ENCODE results near the gene ZNF440.
A peak's percentile ranks its signal among the peaks of the same experiment; 100 is the strongest.
"Not testable (repeated sequence)": the region's sequence is repeated elsewhere in the genome, so short reads cannot be mapped to it uniquely, and the experiment has no call there.

ZNF440 gene

DNA sequence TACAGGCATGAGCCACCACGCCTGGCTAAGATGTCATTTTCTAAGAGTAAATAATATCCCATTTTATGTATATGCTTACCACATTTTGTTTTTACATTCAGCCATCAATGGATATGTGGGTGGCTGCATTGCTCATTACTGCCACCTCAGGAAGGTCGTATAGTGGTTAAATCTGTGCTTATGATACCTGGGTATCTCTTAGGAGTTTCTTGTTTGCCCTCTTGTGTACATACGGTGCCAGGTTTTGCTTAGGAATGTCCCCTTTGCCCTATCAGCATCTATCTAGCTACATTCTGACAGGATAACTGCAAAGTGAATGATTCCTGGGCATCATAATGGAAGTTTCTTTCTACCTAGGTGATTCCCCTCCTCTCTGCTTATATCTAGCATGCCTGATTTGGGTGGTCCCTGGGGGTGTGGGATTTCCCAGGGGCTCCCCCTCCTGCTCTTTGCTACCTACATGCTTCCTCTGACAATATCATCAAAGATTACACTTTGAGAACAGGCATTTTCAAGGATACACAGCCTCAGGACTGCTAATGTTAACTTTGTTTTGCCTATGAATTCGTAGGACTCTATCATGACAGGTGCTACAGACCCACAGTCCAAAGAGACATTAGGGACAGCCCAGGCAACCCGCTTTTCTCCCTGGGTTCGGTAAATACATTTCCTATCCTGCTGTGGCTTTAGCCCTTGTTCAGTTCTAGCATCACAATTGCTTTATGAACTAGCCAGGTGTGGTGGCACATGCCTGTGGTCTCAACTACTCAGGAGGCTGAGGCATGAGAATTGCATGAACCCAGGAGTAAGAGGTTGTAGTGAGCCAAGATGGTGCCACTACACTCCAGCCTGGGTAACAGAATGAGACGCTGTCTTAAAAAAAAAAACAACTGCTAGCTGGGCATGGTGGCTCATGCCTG lies 15.1 kb downstream of the ZNF440 start:
- DNase-seq (ENCODE audit: low read depth in 4 of 4, low spot score in 1 of 4), result not testable (repeated sequence)

DNA sequence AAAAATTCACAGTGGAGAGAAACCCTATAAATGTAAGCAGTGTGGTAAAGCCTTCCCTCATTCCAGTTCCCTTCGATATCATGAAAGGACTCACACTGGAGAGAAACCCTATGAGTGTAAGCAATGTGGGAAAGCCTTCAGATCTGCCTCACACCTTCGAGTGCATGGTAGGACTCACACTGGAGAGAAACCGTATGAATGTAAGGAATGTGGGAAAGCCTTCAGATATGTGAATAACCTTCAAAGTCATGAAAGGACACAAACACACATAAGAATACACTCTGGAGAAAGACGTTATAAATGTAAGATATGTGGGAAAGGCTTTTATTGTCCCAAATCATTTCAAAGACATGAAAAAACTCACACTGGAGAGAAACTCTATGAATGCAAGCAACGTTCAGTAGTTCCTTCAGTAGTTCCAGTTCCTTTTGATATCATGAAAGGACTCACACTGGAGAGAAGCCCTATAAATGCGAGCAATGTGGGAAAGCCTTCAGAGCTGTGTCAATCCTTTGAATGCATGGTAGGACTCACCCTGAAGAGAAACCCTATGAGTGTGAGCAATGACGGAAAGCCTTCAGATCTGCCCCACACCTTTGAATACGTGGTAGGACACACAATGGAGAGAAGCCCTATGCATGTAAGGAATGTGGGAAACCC lies 18.3 kb downstream of the ZNF440 start:
- no peak for DNase-seq (ENCODE audit: low read depth in 4 of 4, low spot score in 1 of 4)

DNA sequence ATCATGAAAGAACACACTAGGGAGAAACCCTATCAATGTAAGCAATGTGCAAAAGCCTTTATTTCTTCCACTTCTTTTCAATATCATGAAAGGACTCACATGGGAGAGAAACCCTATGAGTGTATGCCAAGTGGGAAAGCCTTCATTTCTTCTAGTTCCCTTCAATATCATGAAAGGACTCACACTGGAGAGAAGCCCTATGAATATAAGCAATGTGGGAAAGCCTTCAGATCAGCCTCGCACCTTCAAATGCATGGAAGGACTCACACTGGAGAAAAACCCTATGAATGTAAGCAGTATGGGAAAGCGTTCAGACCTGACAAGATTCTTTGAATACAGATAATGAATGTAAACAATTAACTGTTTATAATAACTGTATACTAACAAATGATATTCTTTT lies 19.5 kb downstream of the ZNF440 start:
- no peak for DNase-seq (ENCODE audit: low read depth in 4 of 4, low spot score in 1 of 4)

DNA sequence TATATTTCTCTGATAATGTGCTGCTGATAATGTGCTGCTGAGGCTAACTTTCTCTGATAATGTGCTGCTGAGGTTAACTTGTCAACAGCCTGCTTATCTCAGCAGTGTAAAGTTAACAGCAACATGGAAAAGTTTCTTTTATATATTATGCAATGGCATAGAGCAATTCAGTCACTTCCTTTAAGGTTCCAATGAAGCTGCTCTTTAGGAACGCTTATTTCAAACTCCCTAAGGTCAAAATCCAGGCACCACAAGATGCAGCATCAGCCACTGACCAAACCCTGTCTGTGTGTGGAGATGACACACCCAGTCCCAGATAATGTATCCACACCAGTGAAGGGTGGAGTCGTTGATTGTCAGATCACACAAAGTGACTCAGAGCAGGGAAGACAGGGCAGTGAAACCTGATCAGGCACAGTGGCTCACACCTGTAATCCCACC lies 21.6 kb downstream of the ZNF440 start:
- DNase-seq (ENCODE audit: low read depth in 4 of 4, low spot score in 1 of 4), result not testable (repeated sequence)

DNA sequence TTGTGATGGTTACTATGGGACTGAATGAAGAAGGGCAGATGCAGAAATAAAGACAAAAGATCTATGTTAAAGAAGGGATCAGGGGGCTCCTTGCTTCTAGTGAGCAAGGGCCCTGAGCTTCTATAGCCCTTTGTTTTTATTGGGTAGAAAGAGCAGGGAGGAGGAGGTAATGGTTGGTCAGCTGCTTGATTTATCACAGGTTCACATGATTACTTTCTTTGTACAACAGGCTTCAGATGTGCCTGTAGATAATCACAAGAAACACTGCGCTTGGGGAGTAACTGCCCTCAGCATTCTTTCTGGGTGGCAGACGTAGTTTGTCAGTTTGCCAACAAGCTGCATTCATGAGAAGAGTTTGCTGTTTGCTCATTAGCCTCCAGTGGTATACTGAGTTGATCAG lies 29.6 kb downstream of the ZNF440 start:
- DNase-seq (ENCODE audit: low read depth in 4 of 4, low spot score in 1 of 4), result no peak

DNA sequence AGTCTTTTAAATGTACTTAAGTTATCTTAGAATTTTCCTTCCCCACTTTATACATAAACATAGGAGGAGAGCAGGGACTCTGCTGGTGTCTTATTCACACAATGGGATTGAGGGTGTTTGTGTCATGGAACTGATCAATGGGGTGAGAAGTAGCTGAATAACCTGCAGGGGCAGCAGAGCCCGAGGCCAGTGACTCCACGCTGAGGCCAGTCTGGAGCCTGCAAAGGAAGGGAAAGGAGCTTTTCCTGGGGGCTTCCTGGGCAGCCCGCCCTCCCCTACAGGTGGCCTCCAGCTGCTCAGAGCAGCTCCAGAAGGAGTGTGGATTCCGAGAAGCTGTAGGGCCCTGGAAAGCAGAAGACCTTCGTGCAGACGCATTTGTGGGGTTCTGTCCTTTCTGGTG lies 33.5 kb downstream of the ZNF440 start:
- not testable (repeated sequence) for DNase-seq (ENCODE audit: low read depth in 4 of 4, low spot score in 1 of 4)

DNA sequence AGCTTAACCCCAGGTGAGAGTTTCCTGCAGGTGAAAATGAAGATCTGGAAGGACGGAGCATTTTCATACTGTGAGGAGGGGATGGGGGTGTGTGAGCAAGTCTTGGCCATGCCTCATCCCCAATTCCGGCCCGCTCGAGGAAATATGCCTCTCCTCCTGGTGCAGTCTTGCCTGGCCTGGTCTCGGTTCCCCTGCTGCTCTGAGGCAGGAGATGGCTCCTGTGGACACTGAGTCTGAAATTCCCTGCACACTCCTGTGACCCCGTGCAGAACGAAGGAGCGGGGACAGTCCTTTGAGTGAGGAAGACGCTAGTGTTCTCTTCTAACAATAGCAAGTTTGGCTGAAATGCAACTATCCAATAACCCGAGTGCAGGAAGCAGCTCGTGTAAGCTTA lies 34.1 kb downstream of the ZNF440 start:
- DNase-seq (ENCODE audit: low read depth in 4 of 4, low spot score in 1 of 4), result no peak

DNA sequence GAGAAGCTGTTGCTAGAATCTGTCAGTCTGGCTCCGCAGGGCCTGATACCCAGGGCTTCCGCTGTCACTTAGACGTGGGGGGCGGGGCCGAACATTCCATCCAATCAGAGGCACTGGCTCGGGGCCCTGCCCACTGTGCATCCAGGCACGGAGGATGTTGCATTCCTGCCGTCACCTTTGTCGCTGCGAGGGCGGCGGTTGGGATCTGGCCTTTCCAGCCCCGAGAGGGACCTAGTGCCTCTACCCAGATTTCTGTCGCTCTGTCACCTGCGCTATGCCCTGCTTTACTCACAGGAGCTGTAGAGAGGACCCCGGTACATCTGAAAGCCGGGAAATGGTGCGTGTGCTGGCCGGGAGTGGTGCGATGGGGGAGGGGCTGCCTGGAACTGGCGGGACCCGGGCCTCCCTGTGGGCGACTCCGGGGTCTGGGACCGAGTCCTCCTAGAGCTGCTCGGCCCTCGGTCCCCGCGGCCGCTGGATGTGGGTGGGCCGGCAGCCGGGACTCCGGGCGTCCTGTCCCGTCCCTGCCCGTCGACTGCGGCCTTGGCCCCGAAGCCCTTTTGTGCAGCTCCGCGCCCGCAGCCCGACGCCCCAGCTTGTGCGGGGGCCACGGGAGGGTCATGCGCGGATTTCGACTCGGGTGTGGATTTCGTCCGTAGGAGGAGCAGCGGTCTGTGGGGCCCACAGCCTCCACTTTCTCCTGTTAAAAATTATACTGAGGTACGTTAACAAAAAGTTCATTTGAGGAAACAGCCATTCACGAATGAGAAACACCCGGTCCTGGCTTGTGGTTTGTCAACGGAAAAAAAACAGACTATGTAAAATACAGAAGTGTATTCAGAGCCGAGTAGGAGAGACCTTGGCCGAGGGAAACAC lies 34.8 kb downstream of the ZNF440 start, which contains the start of gene ZNF439:
ZNF439 (plus strand) TSS at position 133 of the 876 bp plus-strand sequence; CDS start at position 275, 142 bp downstream.
- DNase-seq (ENCODE audit: low read depth in 4 of 4, low spot score in 1 of 4), result peak; percentile 56 to 91 (median 80)

DNA sequence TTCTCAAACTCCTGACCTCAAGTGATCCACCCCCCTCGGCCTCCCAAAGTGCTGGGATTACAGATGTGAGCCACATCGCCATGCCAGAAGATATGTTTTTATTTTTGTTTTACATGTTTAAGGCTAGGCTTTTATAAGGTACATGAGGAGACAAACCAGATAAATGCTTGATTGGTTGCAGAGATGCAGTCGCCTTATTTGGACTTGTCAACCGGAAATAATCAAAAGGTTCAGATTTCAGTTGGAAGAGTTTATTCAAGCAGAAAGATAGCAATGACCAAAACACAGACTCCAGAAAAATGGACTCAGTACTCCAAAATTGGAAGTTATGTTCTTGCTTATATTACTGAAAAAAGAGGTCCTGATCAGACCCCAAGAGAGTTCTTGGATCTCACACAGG lies 36.2 kb downstream of the ZNF440 start:
- not testable (repeated sequence) for DNase-seq (ENCODE audit: low read depth in 4 of 4, low spot score in 1 of 4)

DNA sequence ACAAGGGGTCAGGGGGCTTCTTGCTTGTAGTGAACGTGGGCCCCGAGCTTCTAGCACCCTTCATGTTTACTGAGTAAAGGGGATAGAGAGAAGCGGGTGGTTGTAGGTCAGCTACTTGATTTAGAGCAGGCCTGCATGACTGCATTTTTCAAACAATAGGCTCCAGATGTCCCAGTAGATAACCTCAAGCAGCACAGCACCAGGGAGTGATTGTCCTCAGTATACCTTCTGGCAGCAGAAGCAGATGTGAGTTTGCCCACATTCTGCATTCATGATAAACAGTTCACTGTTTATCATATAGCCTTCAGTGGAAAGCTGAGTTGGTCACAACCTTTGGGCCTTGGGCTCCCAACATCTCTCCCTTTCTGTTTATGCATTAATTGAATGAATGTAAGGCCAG lies 39.3 kb downstream of the ZNF440 start:
- no peak for DNase-seq (ENCODE audit: low read depth in 4 of 4, low spot score in 1 of 4)

DNA sequence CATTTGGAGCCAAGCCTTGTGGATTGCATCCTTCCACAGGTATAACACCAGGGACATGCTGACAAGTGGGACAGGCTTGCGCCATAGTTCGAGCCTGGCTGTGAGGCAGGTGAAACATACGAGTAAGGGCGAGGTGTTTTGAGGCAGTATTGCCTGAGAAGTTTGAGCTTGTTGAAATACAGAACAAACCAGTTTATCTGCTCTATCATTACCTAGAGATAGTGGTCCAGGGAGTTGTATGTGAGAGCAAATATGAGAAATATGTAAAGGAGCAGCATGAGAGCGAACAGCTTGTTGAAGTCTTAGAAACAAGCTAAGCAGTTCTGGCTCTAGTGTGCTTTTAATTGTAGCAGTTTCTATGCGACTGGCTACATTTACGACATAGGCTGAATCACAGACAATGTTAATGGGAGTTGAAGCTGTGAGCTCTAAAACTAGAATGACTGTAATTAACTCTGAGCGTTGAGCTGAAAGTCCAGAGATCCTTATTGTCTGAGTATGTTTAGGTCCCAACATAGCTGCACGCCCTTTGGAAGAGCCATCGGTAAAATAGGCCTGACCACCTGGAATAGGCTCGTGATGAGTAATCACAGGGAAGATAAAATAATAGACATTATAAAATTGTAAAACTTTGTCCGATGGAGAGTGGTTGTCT lies 42.6 kb downstream of the ZNF440 start:
- no peak for DNase-seq (ENCODE audit: low read depth in 4 of 4, low spot score in 1 of 4)

DNA sequence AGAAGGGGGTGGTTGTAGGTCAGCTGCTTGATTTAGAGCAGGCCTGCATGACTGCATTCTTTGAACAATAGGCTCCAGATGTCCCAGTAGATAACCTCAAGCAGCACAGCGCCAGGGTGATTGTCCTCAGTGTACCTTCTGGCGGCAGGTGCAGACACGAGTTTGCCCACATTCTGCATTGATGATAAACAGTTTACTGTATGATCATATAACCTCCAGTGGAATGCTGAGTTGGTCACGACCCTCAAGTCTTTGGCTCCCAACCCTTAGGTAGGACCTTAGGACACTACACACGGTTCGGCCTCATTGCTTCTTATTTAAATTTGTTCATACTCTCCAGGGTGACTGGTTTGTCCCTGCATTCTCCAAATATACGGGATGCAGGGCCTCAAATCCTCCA lies 46.6 kb downstream of the ZNF440 start:
- DNase-seq (ENCODE audit: low read depth in 4 of 4, low spot score in 1 of 4), result no peak

DNA sequence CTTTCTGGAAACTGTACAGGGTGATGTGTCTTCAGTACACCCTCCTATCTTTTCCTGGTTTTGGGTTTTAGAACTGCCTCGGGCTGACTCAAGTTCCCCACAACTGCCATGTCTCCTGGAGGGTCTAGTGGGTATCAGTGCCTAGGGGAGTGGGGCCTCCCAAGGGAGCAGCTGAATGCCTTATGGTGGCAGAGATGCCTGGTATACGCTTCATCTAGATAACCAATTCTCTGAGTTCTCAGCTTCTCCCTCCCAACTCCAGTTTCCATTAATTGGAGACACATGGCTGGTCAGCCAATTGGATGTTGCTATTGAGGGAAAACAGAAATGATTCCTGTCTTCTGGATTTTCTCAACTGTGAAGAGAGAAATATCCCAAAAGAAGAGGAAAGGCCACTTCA lies 47.2 kb downstream of the ZNF440 start:
- no peak for DNase-seq (ENCODE audit: low read depth in 4 of 4, low spot score in 1 of 4)

DNA sequence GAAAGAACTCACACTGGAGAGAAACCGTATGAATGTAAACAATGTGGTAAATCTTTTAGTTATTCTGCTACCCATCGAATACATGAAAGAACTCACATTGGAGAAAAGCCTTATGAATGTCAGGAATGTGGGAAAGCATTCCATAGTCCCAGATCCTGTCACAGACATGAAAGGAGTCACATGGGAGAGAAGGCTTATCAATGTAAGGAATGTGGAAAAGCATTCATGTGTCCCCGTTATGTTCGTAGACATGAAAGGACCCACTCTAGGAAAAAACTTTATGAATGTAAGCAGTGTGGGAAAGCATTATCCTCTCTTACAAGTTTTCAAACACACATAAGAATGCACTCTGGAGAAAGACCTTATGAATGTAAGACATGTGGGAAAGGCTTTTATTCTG lies 53.7 kb downstream of the ZNF440 start:
- DNase-seq (ENCODE audit: low read depth in 4 of 4, low spot score in 1 of 4), result not testable (repeated sequence)

DNA sequence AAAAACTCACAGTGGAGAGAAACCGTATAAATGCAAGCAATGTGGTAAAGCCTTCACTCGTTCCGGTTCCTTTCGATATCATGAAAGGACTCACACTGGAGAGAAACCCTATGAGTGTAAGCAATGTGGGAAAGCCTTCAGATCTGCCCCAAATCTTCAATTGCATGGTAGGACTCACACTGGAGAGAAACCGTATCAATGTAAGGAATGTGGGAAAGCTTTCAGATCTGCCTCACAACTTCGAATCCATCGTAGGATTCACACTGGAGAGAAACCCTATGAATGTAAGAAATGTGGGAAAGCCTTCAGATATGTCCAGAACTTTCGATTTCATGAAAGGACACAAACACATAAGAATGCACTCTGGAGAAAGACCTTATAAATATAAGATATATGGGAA lies 54.1 kb downstream of the ZNF440 start:
- DNase-seq (ENCODE audit: low read depth in 4 of 4, low spot score in 1 of 4), result no peak

DNA sequence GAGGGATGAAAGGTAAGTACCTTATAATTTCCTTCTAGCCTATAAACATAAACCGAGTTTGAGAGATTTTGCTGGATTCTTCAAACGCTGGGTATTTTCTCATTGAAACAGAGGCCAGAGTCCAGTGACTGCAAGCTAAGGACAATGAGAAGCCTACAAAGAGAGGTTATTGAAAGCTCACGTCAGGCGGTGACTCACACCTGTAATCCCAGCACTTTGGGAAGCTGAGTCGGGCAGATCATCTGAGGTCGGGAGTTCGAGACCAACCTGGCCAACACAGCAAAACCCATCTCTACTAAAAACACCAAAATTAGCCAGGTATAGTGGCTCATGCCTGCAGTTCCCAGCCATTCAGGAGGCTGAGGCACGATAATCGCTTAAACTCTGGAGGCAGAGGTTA lies 58.6 kb downstream of the ZNF440 start:
- no peak for DNase-seq (ENCODE audit: low read depth in 4 of 4, low spot score in 1 of 4)

DNA sequence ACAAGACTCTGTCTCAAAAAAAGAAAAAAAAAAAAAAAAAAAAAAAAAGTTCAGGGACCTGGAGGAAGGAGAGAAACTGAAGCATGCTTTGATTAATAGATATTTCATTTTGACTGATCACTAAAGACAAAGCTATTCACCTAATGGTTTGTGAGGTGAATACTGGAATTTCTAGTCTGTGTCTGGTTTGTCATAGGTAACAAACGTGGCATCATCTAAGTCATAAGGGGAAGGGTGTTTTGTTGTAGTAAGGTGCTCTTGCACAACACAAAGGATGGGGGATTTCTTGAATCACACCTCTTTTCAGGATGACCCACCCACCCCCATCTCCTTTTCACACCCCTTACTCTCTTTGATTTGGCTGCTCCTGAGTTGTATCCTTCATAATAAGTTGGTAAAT lies 59.7 kb downstream of the ZNF440 start:
- no peak for DNase-seq (ENCODE audit: low read depth in 4 of 4, low spot score in 1 of 4)

DNA sequence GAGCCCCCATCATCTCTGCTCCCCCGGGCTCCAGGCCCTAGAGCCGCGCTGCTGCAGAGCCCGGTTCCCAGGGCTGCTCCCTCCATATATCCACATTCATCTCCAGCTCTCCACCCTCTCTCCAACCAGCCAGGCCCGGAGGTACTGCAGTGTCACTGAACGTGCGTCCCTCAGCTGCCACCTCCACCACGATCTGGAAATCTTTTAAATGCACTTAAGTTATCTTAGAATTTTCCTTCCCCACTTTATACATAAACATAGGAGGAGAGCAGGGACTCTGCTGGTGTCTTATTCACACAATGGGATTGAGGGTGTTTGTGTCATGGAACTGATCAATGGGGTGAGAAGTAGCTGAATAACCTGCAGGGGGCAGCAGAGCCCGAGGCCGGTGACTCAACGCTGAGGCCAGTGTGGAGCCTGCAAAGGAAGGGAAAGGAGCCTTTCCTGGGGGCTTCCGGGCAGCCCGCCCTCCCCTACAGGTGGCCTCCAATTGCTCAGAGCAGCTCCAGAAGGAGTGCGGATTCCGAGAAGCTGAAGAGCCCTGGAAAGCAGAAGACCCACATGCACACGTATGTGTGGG lies 65.7 kb downstream of the ZNF440 start:
- DNase-seq (ENCODE audit: low read depth in 4 of 4, low spot score in 1 of 4), result peak; percentile 4 to 28 (median 24)

DNA sequence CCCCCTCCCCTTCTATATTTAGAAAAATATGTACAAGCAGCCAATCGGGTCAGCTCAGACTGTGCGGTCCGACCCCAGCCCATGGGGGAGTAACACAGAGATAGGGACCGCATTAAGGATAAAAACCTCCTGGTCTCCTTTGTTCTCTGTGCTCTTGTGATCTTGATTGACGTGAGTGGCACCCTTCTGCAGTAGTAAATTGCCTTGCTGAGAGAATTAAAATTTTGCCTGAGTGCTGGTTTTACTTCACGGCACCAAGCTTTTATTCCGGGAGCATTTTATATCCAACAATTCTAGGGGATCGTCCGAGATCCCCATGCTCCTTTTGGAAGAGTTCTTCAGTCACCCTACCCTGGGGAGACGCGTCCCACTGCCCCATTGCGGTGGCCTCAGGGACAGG lies 66.5 kb downstream of the ZNF440 start:
- no peak for DNase-seq (ENCODE audit: low read depth in 4 of 4, low spot score in 1 of 4)

DNA sequence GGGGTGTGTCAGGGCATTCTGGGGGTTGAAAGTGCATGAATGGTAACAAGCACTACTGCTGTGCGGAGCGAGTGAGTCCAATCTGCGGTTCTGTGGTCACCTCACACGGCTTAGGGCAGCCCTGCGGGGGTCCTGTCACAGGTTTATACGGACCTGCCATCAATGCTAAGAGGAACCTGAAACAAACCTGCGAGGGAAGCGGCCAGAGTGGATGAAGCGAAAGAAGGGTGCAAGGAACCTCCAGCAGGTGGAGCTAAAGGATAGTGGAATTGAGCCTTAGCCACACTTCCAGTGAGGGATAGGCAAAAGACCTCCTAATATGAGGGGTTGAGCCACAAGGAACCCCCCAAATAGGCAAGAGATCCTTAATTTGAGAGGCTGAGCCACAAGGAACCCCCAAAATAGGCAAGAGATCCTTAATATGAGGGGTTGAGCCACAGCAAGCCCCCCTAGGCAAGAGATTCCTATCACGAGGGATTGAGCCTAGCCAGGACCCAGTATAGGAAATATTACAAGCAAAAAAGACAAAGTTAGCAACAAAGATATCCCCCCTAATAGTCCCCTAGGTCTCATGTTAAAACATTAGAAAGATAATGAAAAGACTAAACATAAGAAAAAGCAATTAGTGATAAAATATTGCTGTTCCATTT lies 67.2 kb downstream of the ZNF440 start:
- peak; percentile 25 to 44 (median 32) for DNase-seq (ENCODE audit: low read depth in 4 of 4, low spot score in 1 of 4)

All from stimulated activated CD4-positive, alpha-beta T cell treated with anti-CD3 and anti-CD28 coated beads, Interleukin-1b, Interleukin-23, amount 100 ng/mL, for 24 hours (primary cell).